ENCODE data around the gene MGST1.

The MGST1 gene

DNA sequence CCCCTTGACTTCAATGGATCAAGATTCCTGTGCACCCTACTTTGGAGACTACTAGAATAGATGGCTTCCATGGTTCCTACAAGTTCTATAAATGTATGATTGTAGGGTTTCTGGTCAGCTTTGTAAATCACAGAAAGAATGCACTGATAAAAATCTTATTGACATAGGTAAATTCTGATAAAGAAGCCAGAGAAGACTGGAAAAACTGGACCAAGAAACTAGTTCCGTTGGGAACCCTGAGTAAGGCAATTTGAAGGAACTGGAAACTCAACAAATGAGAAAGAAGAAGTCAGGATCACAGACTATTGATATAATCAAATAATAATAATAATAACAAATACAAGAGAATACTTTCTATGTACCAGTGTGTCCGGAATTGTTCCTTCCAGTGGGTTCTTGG, 15.4 kb upstream of the MGST1 start:
- TF ChIP-seq GATA3 (IDR thresholded peaks at IDR 0.05; ENCODE audit: low read depth, low read length) (no peak), GATA2 (IDR thresholded peaks at IDR 0.05; ENCODE audit: low read depth, low read length) (no peak)

DNA sequence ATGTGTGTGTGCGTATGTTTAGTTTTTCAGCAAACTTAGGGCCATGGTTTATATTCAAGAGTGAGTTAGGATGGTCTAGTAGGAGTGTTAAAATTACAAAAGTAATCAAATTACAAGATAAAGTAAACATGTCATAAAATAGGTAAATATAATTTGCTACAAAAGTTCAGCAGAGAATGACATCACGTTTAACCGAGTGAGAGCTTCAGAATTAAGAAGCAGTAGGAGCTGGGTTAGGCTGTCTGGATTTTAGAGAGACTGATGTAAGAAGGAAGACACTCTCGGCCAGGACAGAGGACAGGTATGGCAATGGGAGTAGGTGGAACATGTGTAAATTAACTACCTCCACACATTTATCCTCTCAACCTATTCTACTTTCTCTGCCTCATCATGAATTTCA, 11.6 kb upstream of the MGST1 start:
- TF ChIP-seq GATA3 (IDR thresholded peaks at IDR 0.05; ENCODE audit: low read depth, low read length): no peak
- TF ChIP-seq GATA2 (IDR thresholded peaks at IDR 0.05; ENCODE audit: low read depth, low read length): no peak

DNA sequence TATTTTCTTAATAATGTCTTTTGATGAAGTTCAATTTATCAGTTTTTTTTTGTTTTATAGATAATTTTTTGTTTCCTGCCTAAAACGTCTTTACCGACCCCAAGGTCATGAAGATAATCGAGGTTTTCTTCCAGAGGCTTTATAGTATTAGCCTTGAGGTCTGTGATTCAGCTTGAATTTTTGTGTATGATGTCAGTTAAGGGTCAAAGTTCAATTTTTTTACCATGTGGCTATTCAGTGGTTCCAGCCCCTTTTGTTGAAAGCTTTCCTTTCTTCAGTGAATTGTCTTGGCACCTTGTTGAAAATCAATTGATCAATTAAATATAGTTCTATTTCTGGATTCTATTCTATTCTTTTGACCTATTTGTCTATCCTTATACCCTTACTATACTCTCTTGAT, 3.2 kb upstream of the MGST1 start:
- TF ChIP-seq GATA2 (IDR thresholded peaks at IDR 0.05; ENCODE audit: low read depth, low read length): no peak
- no peak for TF ChIP-seq GATA3 (IDR thresholded peaks at IDR 0.05; ENCODE audit: low read depth, low read length)

DNA sequence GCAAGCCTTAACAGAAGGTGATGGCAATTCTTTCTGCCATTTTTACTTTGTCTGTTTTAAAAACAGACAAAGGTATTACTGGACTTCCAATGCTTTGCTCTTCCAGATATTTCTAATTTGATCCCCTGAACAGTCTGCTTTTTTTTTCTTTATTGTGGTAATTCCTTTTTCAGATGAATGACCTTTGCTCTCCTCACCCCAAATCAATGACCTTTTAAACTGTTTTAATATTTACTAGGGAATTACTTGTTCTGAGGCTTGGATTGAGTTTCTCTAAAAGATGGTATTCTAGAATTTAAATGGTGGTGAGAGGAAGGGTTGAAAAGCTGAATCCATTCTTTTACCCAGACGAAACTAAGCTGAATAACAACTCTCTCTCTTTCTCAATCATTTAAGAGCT, 2.3 kb upstream of the MGST1 start:
- TF ChIP-seq GATA3 (IDR thresholded peaks at IDR 0.05; ENCODE audit: low read depth, low read length): no peak

DNA sequence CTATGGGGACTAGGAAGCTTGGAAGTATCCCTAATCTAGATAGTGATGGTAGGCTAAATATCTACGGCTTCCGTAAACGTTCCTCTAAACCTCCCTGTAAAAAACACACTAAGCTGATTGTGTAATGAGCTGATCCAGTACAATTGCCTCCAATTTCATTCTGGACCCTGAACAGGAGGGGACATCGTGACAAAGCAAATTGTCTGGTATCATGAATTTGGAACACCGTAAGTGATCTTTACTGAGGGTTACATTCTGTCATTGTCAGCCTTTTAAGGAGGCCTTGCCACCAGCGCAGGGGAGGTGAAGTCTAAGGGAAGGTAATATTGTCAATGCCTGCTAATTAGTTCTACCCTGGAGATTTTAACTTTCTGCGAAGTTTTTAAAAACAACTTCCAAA, 487 bp upstream of the MGST1 start:
- TF ChIP-seq GATA3 (IDR thresholded peaks at IDR 0.05; ENCODE audit: low read depth, low read length) (no peak), GATA2 (IDR thresholded peaks at IDR 0.05; ENCODE audit: low read depth, low read length) (no peak)

DNA sequence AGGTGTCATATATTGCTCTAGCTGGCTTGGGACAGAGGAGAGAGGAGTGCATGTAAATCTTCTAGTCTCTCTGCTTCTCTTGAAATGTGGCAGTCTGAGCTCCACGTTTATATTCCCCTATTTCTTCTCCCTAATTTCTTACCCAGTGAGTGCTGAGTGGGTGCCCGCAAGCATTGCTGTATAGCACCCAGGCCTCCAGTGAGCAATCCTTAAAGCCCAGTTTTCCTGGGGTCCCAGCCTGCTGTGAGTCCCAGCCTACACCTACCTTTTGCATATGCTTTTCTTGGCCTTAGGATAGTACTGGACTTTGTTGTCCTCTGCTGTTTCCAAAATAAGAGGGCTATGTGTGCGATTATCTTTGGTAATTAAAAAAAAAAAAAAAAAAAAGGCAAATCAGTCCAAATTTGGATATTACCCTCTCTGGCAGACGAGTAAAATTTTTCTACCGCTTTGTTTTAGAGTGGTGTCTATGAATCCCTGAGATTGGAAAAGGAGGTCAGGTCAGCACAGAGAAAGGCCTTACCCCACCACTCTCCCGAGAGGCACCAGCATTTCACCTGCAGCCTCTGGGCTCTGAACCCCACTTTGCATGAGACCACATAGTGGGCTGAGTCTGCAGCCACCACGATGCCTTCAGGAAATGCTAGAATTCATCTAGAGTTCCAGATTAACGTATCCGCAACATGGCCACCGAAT, 1.1 kb downstream of the MGST1 start:
- TF ChIP-seq GATA2 (IDR thresholded peaks at IDR 0.05; ENCODE audit: low read depth, low read length) (no peak), GATA3 (IDR thresholded peaks at IDR 0.05; ENCODE audit: low read depth, low read length) (no peak)

DNA sequence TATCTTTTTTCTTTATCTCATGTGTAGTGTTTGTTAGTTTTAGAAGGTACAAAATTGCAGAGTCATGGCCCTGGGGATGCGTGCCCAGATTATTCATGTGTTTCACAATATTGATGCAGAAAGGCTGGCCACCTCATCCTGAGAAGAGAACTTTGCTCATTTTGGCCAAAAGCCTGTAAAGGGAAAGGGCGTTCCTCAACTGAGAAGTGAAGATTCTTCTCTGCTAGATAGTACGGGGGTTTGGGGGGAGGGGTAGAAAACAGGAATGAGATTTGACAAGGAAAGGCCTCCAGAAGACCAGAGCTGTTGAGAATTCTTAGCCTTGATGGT, 1.7 kb downstream of the MGST1 start:
- TF ChIP-seq GATA3 (IDR thresholded peaks at IDR 0.05; ENCODE audit: low read depth, low read length): no peak
- no peak for TF ChIP-seq GATA2 (IDR thresholded peaks at IDR 0.05; ENCODE audit: low read depth, low read length)

DNA sequence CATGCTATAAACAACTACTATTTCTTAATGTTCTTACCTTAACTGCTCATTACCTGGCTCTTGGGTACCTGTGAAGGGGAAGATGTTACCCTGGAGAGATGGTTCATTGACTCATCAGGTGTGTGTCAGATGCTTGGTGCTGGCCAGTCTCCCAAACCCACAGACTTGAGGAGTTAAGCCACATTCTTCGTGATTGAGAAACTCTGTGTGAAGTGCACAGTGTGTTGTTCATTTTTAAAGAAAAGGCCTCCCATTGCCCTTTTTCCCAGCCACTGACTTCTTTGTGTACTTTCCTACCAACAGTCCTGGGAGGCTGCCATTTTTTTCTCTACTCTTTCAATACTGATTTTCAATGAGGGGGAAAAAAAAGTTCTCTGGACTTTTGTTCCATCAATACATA, 3.2 kb downstream of the MGST1 start:
- TF ChIP-seq GATA3 (IDR thresholded peaks at IDR 0.05; ENCODE audit: low read depth, low read length): no peak

DNA sequence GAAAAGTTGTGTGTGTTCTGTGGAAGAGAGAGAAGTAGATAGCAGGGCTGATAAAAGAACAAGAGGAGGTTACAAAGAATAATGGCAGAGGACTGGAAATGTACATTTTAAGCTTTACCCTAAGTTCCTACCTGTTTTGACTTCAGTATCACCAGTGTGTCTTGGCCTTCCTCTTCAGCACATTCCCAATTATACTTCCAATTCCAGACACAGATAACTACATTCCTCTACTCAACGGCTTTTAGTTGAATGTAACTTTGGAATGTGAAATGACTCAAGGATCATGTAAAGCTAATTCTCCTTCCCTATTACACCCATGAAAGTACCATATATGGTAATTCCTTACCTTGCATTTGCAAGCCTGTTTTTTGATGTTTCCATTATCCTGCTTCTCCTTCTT, 5.0 kb downstream of the MGST1 start:
- no peak for TF ChIP-seq GATA2 (IDR thresholded peaks at IDR 0.05; ENCODE audit: low read depth, low read length)

DNA sequence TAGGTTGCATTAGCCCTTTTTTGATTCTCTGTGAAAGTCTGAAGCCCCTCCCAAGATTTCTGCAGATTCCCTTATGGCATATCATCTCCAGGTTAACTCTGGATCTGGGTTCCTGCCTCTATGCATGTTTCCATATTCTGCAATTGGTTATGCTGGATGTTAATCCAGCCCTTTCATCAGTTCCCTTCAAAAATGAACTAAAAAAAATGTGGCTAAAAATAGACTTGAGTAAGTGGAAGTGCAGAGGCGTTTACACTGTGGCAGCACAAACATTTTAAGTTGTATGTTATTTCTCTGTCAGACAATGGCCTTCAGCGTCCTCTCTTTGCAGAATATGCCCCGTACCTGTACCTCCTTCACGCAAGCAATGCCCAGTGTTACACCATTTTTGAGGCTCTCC, 11.4 kb downstream of the MGST1 start:
- TF ChIP-seq GATA2 (IDR thresholded peaks at IDR 0.05; ENCODE audit: low read depth, low read length): no peak
- no peak for TF ChIP-seq GATA3 (IDR thresholded peaks at IDR 0.05; ENCODE audit: low read depth, low read length)

DNA sequence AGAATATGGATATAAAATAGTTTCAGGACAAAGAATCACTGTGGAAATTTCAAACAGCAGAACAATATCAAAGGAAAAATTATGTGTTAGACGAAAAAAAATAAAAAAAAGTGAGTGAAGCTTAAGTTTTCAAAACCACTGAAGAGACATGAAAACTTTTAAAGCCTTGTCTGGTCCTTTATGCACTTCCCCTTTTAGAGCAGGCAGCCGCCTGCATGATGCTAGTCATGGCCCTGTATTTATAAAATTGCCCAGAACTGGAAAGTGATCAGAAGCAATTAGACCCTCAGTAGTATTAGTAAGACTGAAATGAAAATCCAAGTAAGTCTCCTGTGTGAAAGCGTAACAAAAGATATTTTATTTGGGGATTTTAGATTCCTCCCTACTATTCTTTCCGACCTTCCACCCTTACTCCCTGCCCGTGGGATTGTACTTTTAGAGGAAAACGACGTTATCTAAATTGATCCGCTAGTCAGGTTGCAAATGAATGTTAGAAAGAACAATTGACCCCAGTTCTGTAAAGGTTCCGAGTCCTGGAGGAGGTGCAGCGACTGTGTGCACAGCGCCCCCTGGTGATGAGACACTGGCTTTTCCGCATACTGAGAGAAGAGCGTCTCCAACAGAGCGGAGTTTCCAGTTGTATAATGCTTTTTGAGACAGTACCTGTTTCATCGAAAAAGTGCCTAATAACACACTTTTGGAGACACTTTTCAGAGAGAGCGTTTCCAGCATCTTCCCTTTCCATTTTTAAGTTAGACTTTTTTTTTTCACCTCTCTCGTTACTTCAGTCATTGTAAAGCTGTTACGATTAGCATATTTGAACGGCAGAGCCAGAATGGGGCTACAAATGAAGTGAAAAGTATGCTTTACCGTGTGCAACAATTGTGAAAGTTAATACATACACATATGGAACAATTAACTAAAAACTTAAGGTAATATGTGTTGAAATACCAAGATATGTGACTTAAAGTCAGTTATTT, 12.4 kb downstream of the MGST1 start:
- TF ChIP-seq GATA3 (IDR thresholded peaks at IDR 0.05; ENCODE audit: low read depth, low read length) (no peak), GATA2 (IDR thresholded peaks at IDR 0.05; ENCODE audit: low read depth, low read length) (no peak)

DNA sequence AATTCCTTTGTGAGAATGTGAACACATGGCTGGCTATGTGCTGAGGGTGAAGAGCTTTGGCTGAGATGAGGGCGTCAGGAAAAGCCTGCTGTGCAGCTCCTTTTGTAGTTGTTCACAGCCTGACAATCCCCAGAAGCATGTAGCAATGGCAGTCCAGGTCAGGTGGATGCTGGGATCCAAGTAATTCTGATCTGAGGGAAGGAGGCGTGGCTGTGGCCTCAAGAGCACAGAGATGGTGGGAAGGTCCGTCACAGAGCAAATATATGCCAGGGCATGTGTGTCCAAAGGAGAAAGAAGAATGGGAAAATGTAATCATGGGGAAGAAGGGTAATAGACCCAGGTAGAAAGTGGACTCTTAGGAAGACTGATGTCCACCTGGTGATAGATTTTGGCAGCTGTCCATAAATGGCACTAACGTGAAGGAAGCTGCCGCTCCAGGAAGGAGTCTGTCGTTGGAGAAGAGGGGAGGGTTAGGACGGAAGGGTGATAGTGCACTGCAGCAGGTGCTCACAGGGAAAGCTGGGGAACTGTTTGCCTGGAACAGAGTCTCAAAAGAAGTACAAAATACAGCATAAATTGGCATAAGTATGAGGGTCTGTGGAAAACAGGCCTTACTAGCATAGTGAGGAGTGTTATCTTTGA, 13.8 kb downstream of the MGST1 start:
- no peak for TF ChIP-seq GATA3 (IDR thresholded peaks at IDR 0.05; ENCODE audit: low read depth, low read length)
- TF ChIP-seq GATA2 (IDR thresholded peaks at IDR 0.05; ENCODE audit: low read depth, low read length): no peak

DNA sequence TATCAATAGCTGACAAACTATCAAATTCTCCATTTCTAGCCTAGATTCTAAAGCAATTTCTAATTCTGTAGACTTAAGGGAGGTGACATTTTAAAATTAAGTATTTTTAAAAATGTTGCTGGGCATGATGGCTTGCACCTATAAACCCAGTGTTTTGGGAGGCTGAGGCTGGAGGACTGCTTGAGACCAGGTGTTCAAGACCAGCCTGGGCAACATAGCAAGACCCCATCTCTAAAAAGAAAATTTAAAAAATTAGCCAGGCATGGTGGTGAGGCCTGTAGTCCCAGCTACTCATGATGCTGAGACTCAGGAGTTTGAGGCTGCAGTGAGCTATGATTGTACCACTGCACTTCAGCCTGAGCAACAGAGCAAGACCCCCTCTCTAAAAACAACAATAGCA, 15.1 kb downstream of the MGST1 start:
- no peak for TF ChIP-seq GATA3 (IDR thresholded peaks at IDR 0.05; ENCODE audit: low read depth, low read length)
- no peak for TF ChIP-seq GATA2 (IDR thresholded peaks at IDR 0.05; ENCODE audit: low read depth, low read length)

DNA sequence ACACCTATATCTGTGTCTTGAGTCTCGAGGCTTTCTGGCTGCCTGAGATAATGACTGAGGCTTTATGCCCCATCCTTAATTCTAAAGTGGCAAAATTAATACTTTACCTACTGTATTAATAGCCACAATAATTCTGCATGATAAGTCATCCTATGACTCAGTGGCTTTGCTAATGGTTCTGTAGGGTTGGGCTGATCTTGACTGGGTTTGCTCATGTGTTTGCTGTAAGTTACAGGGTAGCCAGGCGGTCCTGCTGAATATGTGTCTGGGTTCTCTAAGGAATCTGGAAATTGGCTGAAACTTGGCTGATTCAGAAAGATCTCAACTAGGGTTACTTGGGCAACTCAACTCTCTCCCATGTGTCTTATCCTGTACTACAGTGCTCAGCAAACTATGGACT, 21.7 kb downstream of the MGST1 start:
- TF ChIP-seq GATA2 (IDR thresholded peaks at IDR 0.05; ENCODE audit: low read depth, low read length) (no peak), GATA3 (IDR thresholded peaks at IDR 0.05; ENCODE audit: low read depth, low read length) (no peak)

DNA sequence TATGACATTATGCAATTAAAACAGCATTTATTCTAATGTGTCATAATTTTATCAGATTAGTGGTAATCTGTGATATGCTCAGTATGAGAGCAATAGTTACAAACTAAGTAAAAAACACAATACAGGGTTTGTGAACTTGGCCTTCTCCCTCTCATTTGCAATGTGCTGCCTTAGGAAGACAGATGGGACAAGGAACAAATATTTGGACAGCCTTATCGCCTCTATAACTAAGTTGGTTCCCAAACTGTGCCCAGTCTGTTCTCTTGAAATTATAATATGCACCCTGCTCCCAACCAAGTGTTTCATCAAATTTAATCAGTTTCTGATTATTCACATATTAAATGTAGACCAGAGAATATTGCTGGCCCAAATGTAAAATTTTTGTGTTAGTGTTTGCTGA, 22.7 kb downstream of the MGST1 start:
- no peak for TF ChIP-seq GATA2 (IDR thresholded peaks at IDR 0.05; ENCODE audit: low read depth, low read length)
- no peak for TF ChIP-seq GATA3 (IDR thresholded peaks at IDR 0.05; ENCODE audit: low read depth, low read length)
